HepG2 (cell line): Measurements from ENCODE around the gene RPL35. TPM values are rescaled to one million over a fixed set of nuclear protein-coding genes. Genes with fewer than 3 reads are reported as not detected.

ENCODE experiments used
- ARNT ChIP-seq: fragments of 450-650 bp; IDR thresholded peaks from 2 replicates; pipeline ENCODE4 v1.6.1; 2017
- BRCA1 ChIP-seq: sonication (generic); formaldehyde crosslinking; IDR thresholded peaks from 2 replicates; pipeline ENCODE4 v1.4.0; 2020; ENCODE audit warnings: missing genetic modification reagents
- CHCHD3 ChIP-seq: sonication (generic); formaldehyde crosslinking; IDR thresholded peaks from 2 replicates; pipeline ENCODE4 v1.8.0; 2022; ENCODE audit warnings: mild to moderate bottlenecking, missing genetic modification reagents, moderate library complexity
- CHD2 ChIP-seq: IDR thresholded peaks from 2 replicates; pipeline ENCODE4 v1.6.1; 2011; ENCODE audit warnings: low read depth, low read length, improper control_type of control experiment
- DRAP1 ChIP-seq: IDR thresholded peaks from 2 replicates; pipeline ENCODE4 v1.6.1; 2016; ENCODE audit warnings: missing genetic modification reagents, missing compliant biosample characterization
- FOXO4 ChIP-seq: sonication (generic); formaldehyde crosslinking; conservative IDR thresholded peaks from 2 replicates; pipeline ENCODE4 v1.8.1; 2023; ENCODE audit warnings: missing genetic modification reagents
- GABPA ChIP-seq, 2 experiments: IDR thresholded peaks; 2 replicates each; pipeline ENCODE4 v1.6.1; 2011 to 2016; ENCODE audit warnings: low read depth in 2 of 2, low read length in 1 of 2, missing biosample characterization in 1 of 2, missing genetic modification characterization in 1 of 2
- HOXA3 ChIP-seq: sonication (generic); formaldehyde crosslinking; IDR thresholded peaks from 2 replicates; pipeline ENCODE4 v1.5.0; 2020; ENCODE audit warnings: missing genetic modification reagents
- JUNB ChIP-seq: sonication (generic); formaldehyde crosslinking; IDR thresholded peaks from 2 replicates; pipeline ENCODE4 v1.8.0; 2022; ENCODE audit warnings: missing genetic modification reagents, mild to moderate bottlenecking, borderline replicate concordance
- KAT7 ChIP-seq: IDR thresholded peaks from 2 replicates; pipeline ENCODE4 v1.6.1; 2018; ENCODE audit warnings: borderline replicate concordance, missing compliant biosample characterization
- KDM5B ChIP-seq: sonication (generic); formaldehyde crosslinking; IDR thresholded peaks from 2 replicates; pipeline ENCODE4 v1.4.0; 2020; ENCODE audit warnings: missing genetic modification reagents, mild to moderate bottlenecking, borderline replicate concordance
- PCBP2 ChIP-seq: fragments of 200-400 bp; formaldehyde crosslinking; optimal IDR thresholded peaks from 2 replicates; pipeline ENCODE3; 2018; ENCODE audit warnings: low read length, low read depth; ENCODE audit not compliant: poor library complexity, severe bottlenecking
- RARG ChIP-seq: sonication (generic); formaldehyde crosslinking; IDR thresholded peaks from 2 replicates; pipeline ENCODE4 v1.4.0; 2020; ENCODE audit warnings: low read depth, mild to moderate bottlenecking, missing genetic modification reagents
- RBAK ChIP-seq: sonication (generic); formaldehyde crosslinking; IDR thresholded peaks from 2 replicates; pipeline ENCODE4 v1.5.1; 2020; ENCODE audit warnings: mild to moderate bottlenecking, missing genetic modification reagents
- REXO4 ChIP-seq: sonication (generic); formaldehyde crosslinking; IDR thresholded peaks from 2 replicates; pipeline ENCODE4 v1.8.0; 2022; ENCODE audit warnings: missing genetic modification reagents, mild to moderate bottlenecking, borderline replicate concordance
- SRSF4 ChIP-seq: fragments of 200-400 bp; formaldehyde crosslinking; IDR thresholded peaks from one replicate; pipeline ENCODE4 v1.6.1; 2018; ENCODE audit warnings: mild to moderate bottlenecking, low read depth, low read length, moderate library complexity; ENCODE audit not compliant: poor library complexity, severe bottlenecking
- TFDP1 ChIP-seq: IDR thresholded peaks from 2 replicates; pipeline ENCODE4 v1.6.1; 2016; ENCODE audit warnings: missing compliant biosample characterization, missing genetic modification reagents, borderline replicate concordance
- U2AF2 ChIP-seq: fragments of 200-400 bp; formaldehyde crosslinking; IDR thresholded peaks from 2 replicates; pipeline ENCODE4 v1.6.1; 2017; ENCODE audit warnings: low read depth, mild to moderate bottlenecking, low read length
- ZBTB34 ChIP-seq: sonication (generic); formaldehyde crosslinking; IDR thresholded peaks from 2 replicates; pipeline ENCODE4 v1.8.0; 2022; ENCODE audit warnings: mild to moderate bottlenecking, missing genetic modification reagents
- ZMYM3 ChIP-seq: sonication (generic); formaldehyde crosslinking; IDR thresholded peaks from 2 replicates; pipeline ENCODE4 v1.5.1; 2020; ENCODE audit warnings: mild to moderate bottlenecking, missing genetic modification reagents
- ZNF432 ChIP-seq: sonication (generic); formaldehyde crosslinking; IDR thresholded peaks from 2 replicates; pipeline ENCODE4 v1.5.0; 2020; ENCODE audit warnings: missing genetic modification reagents, mild to moderate bottlenecking, borderline replicate concordance
- ZNF460 ChIP-seq: sonication (generic); formaldehyde crosslinking; IDR thresholded peaks from 2 replicates; pipeline ENCODE4 v1.5.1; 2020; ENCODE audit warnings: missing genetic modification reagents, mild to moderate bottlenecking, borderline replicate concordance
- ZNF574 ChIP-seq: sonication (generic); formaldehyde crosslinking; IDR thresholded peaks from 2 replicates; pipeline ENCODE4 v1.4.0; 2020; ENCODE audit warnings: missing genetic modification reagents
- ZNF746 ChIP-seq: sonication (generic); formaldehyde crosslinking; IDR thresholded peaks from 2 replicates; pipeline ENCODE4 v1.8.0; 2022; ENCODE audit warnings: mild to moderate bottlenecking, missing genetic modification reagents
- polyA plus RNA-seq, 8 experiments: library from polyadenylated mRNA; depleted of rRNA in 3 of 8; stranded (reverse) in 7 of 8; unstranded in 1 of 8; fragments of >200 nt; fragmentation: Illumina TruSeq in 4 of 8; extraction: Trizol in 4 of 8; gene quantifications; 2 replicates each; pipeline versions ENCODE4 v1.2.1 to v1.2.3, GENCODE V29; 2011 to 2016; ENCODE audit warnings: low read depth in 4 of 8, missing spikeins in 1 of 8, mixed read lengths in 1 of 8; ENCODE audit not compliant: insufficient read depth in 1 of 8
- total RNA-seq, 5 experiments: library from RNA; depleted of rRNA; stranded (reverse); fragments of >200 nt; fragmentation: Illumina TruSeq; extraction: Trizol; gene quantifications; 2 replicates each; pipeline ENCODE4 v1.2.3, GENCODE V29; 2016; ENCODE audit warnings: low read depth in 1 of 5

The RPL35 gene
- total and polyA plus RNA-seq, 2 of the 13 experiments (the other 11 are each of a cell fraction or from before 2014, with no cell fraction given), result 2,153 to 2,935 TPM

- no peak for TF ChIP-seq ZNF574
- no peak for TF ChIP-seq ZNF746 (CRISPR knock-in tag)
- no peak for TF ChIP-seq HOXA3 (CRISPR knock-in tag)
- no peak for TF ChIP-seq TFDP1
- no peak for TF ChIP-seq REXO4 (CRISPR knock-in tag)
- no peak for TF ChIP-seq RARG (CRISPR knock-in tag)
- TF ChIP-seq U2AF2, result no peak
- no peak for TF ChIP-seq BRCA1 (CRISPR knock-in tag)
- 0 out of 2 replicates have a peak, but pooled peaks have one; percentile 39 for TF ChIP-seq KDM5B (CRISPR knock-in tag)
- no peak for TF ChIP-seq CHCHD3
- TF ChIP-seq JUNB (CRISPR knock-in tag), result no peak
- no peak; the same call in 1 of the 2 replicates for TF ChIP-seq KAT7 (CRISPR knock-in tag)
- TF ChIP-seq ARNT, result no peak
- no peak for TF ChIP-seq PCBP2
- peak; percentile 69; the same call in 1 of the 2 replicates for TF ChIP-seq CHD2
- no peak for TF ChIP-seq SRSF4
- peak; percentile 43; the same call in 1 of the 2 replicates for TF ChIP-seq GABPA (IDR thresholded peaks at IDR 0.05; ENCODE audit: low read depth, low read length)
- peak; percentile 86 for TF ChIP-seq GABPA (CRISPR knock-in tag; IDR thresholded peaks at IDR 0.05; ENCODE audit: low read depth)
- no peak for TF ChIP-seq ZMYM3
- no peak for TF ChIP-seq RBAK (CRISPR knock-in tag)
- peak; percentile 68 for TF ChIP-seq DRAP1 (CRISPR knock-in tag)
- TF ChIP-seq ZNF432 (CRISPR knock-in tag), result no peak
- no peak for TF ChIP-seq FOXO4
- TF ChIP-seq ZBTB34 (CRISPR knock-in tag), result no peak
- TF ChIP-seq ZNF460 (CRISPR knock-in tag), result no peak
- TF ChIP-seq, all 625 proteins: peak for 41
These were observed 8.3 kb upstream of the RPL35 start (continued) for GRCh38 chr9:124869986-124870560.
